ENCODE measurements around the gene CDHR1. TPM values are rescaled to one million over a fixed set of nuclear protein-coding genes. Genes with fewer than 3 reads are reported as not detected.

CDHR1 gene
- polyA plus RNA-seq, 3 donors, result not detected

- Mint-ChIP-seq H3K36me3 (no peaks in the 10 kb centered on the region), H3K4me3 (peak overlapping the region in 1 of 2 donors; percentile 67), H3K9me3 (peaks cover 0 to 1% (median 0%) of the 10 kb centered on the region in 7 donors), H3K4me1 (no peaks in the 10 kb centered on the region), H3K27me3 (ENCODE audit: low read depth in 3 of 3) (peaks cover 37 to 59% (median 42%) of the 10 kb centered on the region in 3 donors), H3K27ac (no peak overlapping the region)
- intact Hi-C loops (cut with micrococcal nuclease), result loop anchor here in 1 of 2 donors (5.0 kb wide), 1 partner anchor 43 kb away; no protein-coding TSS in a partner anchor
- no peaks in the 10 kb centered on the region for H3K36me3 ChIP-seq (replicated peaks in 1 of 2; ENCODE audit: control insufficient read depth in 1 of 2, insufficient read depth in 2 of 2, low read length in 2 of 2)
- no peak overlapping the region for H2AFZ ChIP-seq (ENCODE audit: insufficient read depth, low read depth, low read length, poor library complexity, severe bottlenecking)
- H3K4me1 ChIP-seq (ENCODE audit: control insufficient read depth in 1 of 2, insufficient read depth in 2 of 2, low read length in 2 of 2), result no peaks in the 10 kb centered on the region
- peaks cover 33 to 50% of the 10 kb centered on the region in 2 donors for H3K27me3 ChIP-seq (ENCODE audit: control insufficient read depth in 2 of 2, insufficient read depth in 2 of 2, low read length in 2 of 2)
- no peaks in the 10 kb centered on the region for H4K20me1 ChIP-seq (ENCODE audit: insufficient read depth, low read length)
- no peak overlapping the region for H3K27ac ChIP-seq (ENCODE audit: low read depth in 1 of 2, low read length in 2 of 2)
- H3K4me3 ChIP-seq (replicated peaks in 1 of 3; ENCODE audit: low read depth in 2 of 3, low read length in 3 of 3), result no peak overlapping the region
- H3K9ac ChIP-seq (ENCODE audit: insufficient read depth, low read length, poor library complexity, severe bottlenecking), result peak overlapping the region; percentile 32
- WGBS (ENCODE audit: insufficient coverage), result 19% methylated on average over 42 of the region's 43 CpGs
- peaks cover 0 to 13% of the 10 kb centered on the region in 2 donors for H3K9me3 ChIP-seq (replicated peaks in 1 of 2; ENCODE audit: control insufficient read depth in 1 of 2, insufficient read depth in 1 of 2, low read length in 2 of 2)
- TF ChIP-seq CTCF (IDR thresholded peaks at IDR 0.05), result no peak
- no peaks in the 10 kb centered on the region for H3K79me2 ChIP-seq (ENCODE audit: insufficient read depth, low read length)
- H3K4me2 ChIP-seq (replicated peaks; ENCODE audit: extremely low read depth, low read length, poor library complexity, severe bottlenecking), result peak overlapping the region; percentile 42
- DNase-seq, result no peak
Observed at GRCh38 chr10:84195044-84195830, 900 bp downstream of the CDHR1 start.

GRCh38 chr10:84196083-84196482 lies 1.7 kb downstream of the CDHR1 start:
- no peaks in the 10 kb centered on the region for H4K20me1 ChIP-seq (ENCODE audit: insufficient read depth, low read length)
- no peak overlapping the region for H3K27ac ChIP-seq (ENCODE audit: low read depth in 1 of 2, low read length in 2 of 2)
- no peak for DNase-seq
- no peak for TF ChIP-seq CTCF (IDR thresholded peaks at IDR 0.05)
- no peaks in the 10 kb centered on the region for H3K36me3 ChIP-seq (replicated peaks in 1 of 2; ENCODE audit: control insufficient read depth in 1 of 2, insufficient read depth in 2 of 2, low read length in 2 of 2)
- no peaks in the 10 kb centered on the region for H3K4me1 ChIP-seq (ENCODE audit: control insufficient read depth in 1 of 2, insufficient read depth in 2 of 2, low read length in 2 of 2)
- H3K4me2 ChIP-seq (replicated peaks; ENCODE audit: extremely low read depth, low read length, poor library complexity, severe bottlenecking), result no peak overlapping the region
- WGBS (ENCODE audit: insufficient coverage), result 26% methylated on average over 4 of the region's 4 CpGs
- no peaks in the 10 kb centered on the region for H3K36me3 Mint-ChIP-seq
- H3K9me3 Mint-ChIP-seq, result peaks cover 0 to 1% (median 0%) of the 10 kb centered on the region in 7 donors
- no peak overlapping the region for H3K4me3 ChIP-seq (replicated peaks in 1 of 3; ENCODE audit: low read depth in 2 of 3, low read length in 3 of 3)
- no peak overlapping the region for H3K27ac Mint-ChIP-seq
- peaks cover 35 to 59% (median 44%) of the 10 kb centered on the region in 3 donors for H3K27me3 Mint-ChIP-seq (ENCODE audit: low read depth in 3 of 3)
- H3K4me1 Mint-ChIP-seq, result no peaks in the 10 kb centered on the region
- no peaks in the 10 kb centered on the region for H3K79me2 ChIP-seq (ENCODE audit: insufficient read depth, low read length)
- no peak overlapping the region for H2AFZ ChIP-seq (ENCODE audit: insufficient read depth, low read depth, low read length, poor library complexity, severe bottlenecking)
- peaks cover 33 to 50% of the 10 kb centered on the region in 2 donors for H3K27me3 ChIP-seq (ENCODE audit: control insufficient read depth in 2 of 2, insufficient read depth in 2 of 2, low read length in 2 of 2)
- H3K9ac ChIP-seq (ENCODE audit: insufficient read depth, low read length, poor library complexity, severe bottlenecking), result no peak overlapping the region
- peaks cover 0 to 13% of the 10 kb centered on the region in 2 donors for H3K9me3 ChIP-seq (replicated peaks in 1 of 2; ENCODE audit: control insufficient read depth in 1 of 2, insufficient read depth in 1 of 2, low read length in 2 of 2)
- intact Hi-C loops (cut with micrococcal nuclease), result loop anchor here in 1 of 2 donors (5.0 kb wide), 1 partner anchor 44 kb away; no protein-coding TSS in a partner anchor
- no peak overlapping the region for H3K4me3 Mint-ChIP-seq

Data from CD14-positive monocyte (primary cell).